ENCODE results near the gene CPNE5. TPM values are rescaled to one million over a fixed set of nuclear protein-coding genes. Genes with fewer than 3 reads are reported as not detected.

Gene CPNE5
- total RNA-seq, 1 donor from 2014 or later, result not detected

- no peaks in the 10 kb centered on the region for H3K36me3 Mint-ChIP-seq
- DNase-seq (ENCODE audit: low spot score), result peak; percentile 41
Measured at GRCh38 chr6:36809941-36810803, 29.1 kb downstream of the CPNE5 start.

GRCh38 chr6:36809156-36809555 is 30.1 kb downstream of the CPNE5 start:
- no peaks in the 10 kb centered on the region for H4K20me1 ChIP-seq (ENCODE audit: low read depth)
- Mint-ChIP-seq H3K4me3 (peak overlapping the region; percentile 47), H3K36me3 (no peaks in the 10 kb centered on the region), H3K4me1 (peaks cover 56% of the 10 kb centered on the region), H3K9me3 (no peaks in the 10 kb centered on the region), H3K27ac (no peak overlapping the region), H3K27me3 (ENCODE audit: insufficient read depth, low read depth) (peaks cover 15% of the 10 kb centered on the region)
- no peaks in the 10 kb centered on the region for H3K9me3 ChIP-seq (ENCODE audit: low read depth)
- H3K27me3 ChIP-seq, result peaks cover 20% of the 10 kb centered on the region
- H3K4me3 ChIP-seq, result no peak overlapping the region
- H2AFZ ChIP-seq (replicated peaks), result no peak overlapping the region
- no peak for TF ChIP-seq CTCF (IDR thresholded peaks at IDR 0.05)
- no peak for TF ChIP-seq EZH2phosphoT487 (IDR thresholded peaks at IDR 0.05)
- TF ChIP-seq EZH2 (IDR thresholded peaks at IDR 0.05), result no peak
- H3K4me1 ChIP-seq, result peaks cover 34% of the 10 kb centered on the region
- H3K79me2 ChIP-seq (ENCODE audit: low read depth), result no peaks in the 10 kb centered on the region
- H3K9ac ChIP-seq, result no peak overlapping the region
- no peaks in the 10 kb centered on the region for H3K36me3 ChIP-seq
- no peak overlapping the region for H3K27ac ChIP-seq
- no peak for DNase-seq (ENCODE audit: low spot score)
- H3F3A ChIP-seq (ENCODE audit: low read depth), result peaks cover 15% of the 10 kb centered on the region
- no peak overlapping the region for H3K4me2 ChIP-seq

More at GRCh38 chr6:36809941-36810803, 29.1 kb downstream of the CPNE5 start:
- peaks cover 20% of the 10 kb centered on the region for H3K27me3 ChIP-seq
- no peak overlapping the region for H3K27ac ChIP-seq
- H3K4me1 ChIP-seq, result peaks cover 24% of the 10 kb centered on the region
- no peak overlapping the region for H3K4me3 Mint-ChIP-seq
- H3K79me2 ChIP-seq (ENCODE audit: low read depth), result no peaks in the 10 kb centered on the region
- no peak overlapping the region for H3K27ac Mint-ChIP-seq
- no peaks in the 10 kb centered on the region for H3K9me3 Mint-ChIP-seq
- H3K9me3 ChIP-seq (ENCODE audit: low read depth), result no peaks in the 10 kb centered on the region
- peaks cover 50% of the 10 kb centered on the region for H3K4me1 Mint-ChIP-seq
- TF ChIP-seq CTCF (IDR thresholded peaks at IDR 0.05) (peak; percentile 46), EZH2phosphoT487 (IDR thresholded peaks at IDR 0.05) (no peak), EZH2 (IDR thresholded peaks at IDR 0.05) (no peak)
- H3K4me2 ChIP-seq, result no peak overlapping the region
- H3K36me3 ChIP-seq, result no peaks in the 10 kb centered on the region
- H3K4me3 ChIP-seq, result no peak overlapping the region
- peaks cover 11% of the 10 kb centered on the region for H3K27me3 Mint-ChIP-seq (ENCODE audit: insufficient read depth, low read depth)
- H3F3A ChIP-seq (ENCODE audit: low read depth), result peaks cover 9% of the 10 kb centered on the region
- H3K9ac ChIP-seq, result no peak overlapping the region
- H2AFZ ChIP-seq (replicated peaks), result peak overlapping the region; percentile 24
- no peaks in the 10 kb centered on the region for H4K20me1 ChIP-seq (ENCODE audit: low read depth)

DNA sequence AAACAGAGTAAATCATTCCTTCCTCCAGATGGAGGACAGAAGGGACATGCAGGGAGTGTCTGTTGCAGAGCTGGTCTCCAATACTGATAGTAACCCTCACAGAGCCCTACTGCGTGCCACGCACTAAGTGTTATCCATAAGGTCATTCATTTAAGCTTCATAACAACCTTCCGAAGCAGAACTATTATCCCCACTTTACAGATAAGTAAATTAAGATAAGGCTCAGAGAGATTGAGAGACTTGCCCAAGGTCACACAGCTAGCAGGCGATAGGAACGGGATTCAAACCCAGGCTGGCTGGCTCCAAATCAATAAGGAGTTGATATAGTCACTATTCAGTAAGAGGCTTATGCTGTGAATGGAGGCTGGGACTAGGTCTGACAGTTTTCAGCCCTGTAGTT is 30.6 kb downstream of the CPNE5 start:
- Histone ChIP-seq H3K4me1 (peaks cover 37% of the 10 kb centered on the region), H3F3A (ENCODE audit: low read depth) (peaks cover 15% of the 10 kb centered on the region), H4K20me1 (ENCODE audit: low read depth) (no peaks in the 10 kb centered on the region), H3K27me3 (peaks cover 20% of the 10 kb centered on the region), H3K79me2 (ENCODE audit: low read depth) (no peaks in the 10 kb centered on the region), H3K4me2 (no peak overlapping the region), H2AFZ (replicated peaks) (no peak overlapping the region), H3K27ac (no peak overlapping the region), H3K9ac (no peak overlapping the region), H3K9me3 (ENCODE audit: low read depth) (no peaks in the 10 kb centered on the region), H3K36me3 (no peaks in the 10 kb centered on the region), H3K4me3 (no peak overlapping the region)
- Mint-ChIP-seq H3K27me3 (ENCODE audit: insufficient read depth, low read depth) (peaks cover 15% of the 10 kb centered on the region), H3K9me3 (no peaks in the 10 kb centered on the region), H3K4me3 (peak overlapping the region; percentile 12), H3K36me3 (no peaks in the 10 kb centered on the region), H3K27ac (peak overlapping the region; percentile 89), H3K4me1 (peaks cover 58% of the 10 kb centered on the region)
- DNase-seq (ENCODE audit: low spot score), result no peak
- TF ChIP-seq EZH2phosphoT487 (IDR thresholded peaks at IDR 0.05), result no peak
- no peak for TF ChIP-seq CTCF (IDR thresholded peaks at IDR 0.05)
- no peak for TF ChIP-seq EZH2 (IDR thresholded peaks at IDR 0.05)
